Stimulated activated CD4-positive, alpha-beta T cell treated with anti-CD3 and anti-CD28 coated beads, Interleukin-15, amount 100 ng/mL, for 48 hours (primary cell): ENCODE data around the gene LSAMP.

Source experiments
- DNase-seq, 2 donors: peaks; one replicate each; pipeline ENCODE4 v3.0.0-alpha.2; 2020; ENCODE audit warnings: low read depth in 2 of 2

The LSAMP gene

DNA sequence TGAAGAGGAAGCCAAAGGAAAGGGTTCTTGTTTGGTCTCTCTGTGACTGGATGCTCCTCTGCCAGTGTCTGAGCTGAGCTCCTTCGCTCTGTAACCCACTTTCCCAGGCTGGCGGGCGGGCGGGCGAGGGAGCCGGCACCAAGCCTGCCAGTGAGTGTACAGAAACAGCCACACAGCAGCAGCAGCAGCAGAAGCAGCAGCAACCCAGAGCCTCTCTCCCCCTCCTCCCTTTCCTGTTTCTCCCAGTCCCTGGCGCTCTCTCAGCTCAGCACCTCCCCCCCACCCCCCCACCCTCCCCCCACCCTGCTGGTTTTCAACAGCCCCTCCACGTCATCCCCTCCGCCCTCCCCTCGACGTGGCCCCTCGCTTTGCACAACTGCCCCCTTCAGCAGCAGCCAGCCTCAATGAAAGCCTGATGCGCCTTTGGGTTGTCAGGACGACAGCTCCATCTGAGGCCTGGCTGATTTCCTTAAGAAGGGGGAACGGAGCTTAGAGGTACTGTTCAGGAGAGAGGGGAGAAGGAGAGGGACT lies at the start of gene LSAMP:
LSAMP (minus strand) TSS at position 177 of the 531 bp plus-strand sequence.
- DNase-seq, result no peak

DNA sequence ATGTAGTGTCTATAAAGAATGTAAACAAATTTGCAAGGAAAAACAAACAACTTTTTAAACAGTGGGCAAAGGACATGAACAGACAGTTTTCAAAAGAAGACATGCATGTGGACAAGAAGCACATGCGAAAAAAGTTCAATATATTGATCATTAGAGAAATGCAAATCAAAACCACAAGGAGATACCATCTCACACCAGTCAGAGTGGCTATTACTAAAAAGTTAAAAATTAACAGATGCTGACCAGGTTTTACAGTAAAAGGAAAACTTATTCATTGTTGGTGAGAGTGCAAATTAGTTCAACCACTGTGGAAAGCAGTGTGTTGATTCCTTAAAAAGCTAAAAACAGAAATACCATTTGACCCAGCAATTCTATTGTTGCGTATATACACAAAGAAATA lies 47.1 kb upstream of the LSAMP start:
- DNase-seq, result no peak

DNA sequence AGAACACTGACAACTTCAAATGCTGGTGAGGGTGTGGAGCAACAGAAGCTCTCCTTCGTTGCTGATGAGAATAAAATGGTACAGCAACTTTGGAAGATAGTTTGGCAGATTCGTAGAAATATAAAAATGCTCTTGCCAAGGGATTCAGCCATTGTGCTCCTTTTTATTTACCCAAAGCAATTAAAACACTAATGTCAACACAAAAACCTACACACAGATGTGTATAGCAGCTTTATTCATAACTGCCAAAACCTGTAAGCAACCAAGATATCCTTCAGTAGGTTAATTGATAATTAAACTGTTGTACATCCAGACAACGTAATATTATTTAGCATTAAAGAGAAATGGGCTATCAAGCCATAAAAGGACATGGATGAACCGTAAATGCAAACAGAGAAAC lies 37.8 kb upstream of the LSAMP start:
- DNase-seq, result no peak

DNA sequence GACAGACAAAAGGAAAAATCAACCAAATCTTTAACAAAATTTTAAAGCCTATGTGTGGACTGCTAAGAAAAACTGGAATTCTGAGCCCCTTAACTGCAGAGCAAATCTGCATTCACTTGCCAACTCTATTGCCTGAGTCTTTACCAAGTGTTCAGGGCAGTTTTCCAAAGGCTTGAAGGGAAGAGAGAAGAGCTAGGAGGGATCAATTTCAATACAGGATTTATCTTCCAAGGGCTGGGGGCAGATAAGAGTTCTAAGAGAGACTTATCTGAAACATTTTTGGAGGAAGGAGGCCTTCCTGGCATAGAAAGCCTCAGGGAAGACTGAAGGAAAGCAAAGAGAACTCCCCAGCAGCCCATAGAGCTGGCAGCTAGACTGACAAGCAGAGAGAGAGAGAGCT lies 31.4 kb upstream of the LSAMP start:
- no peak for DNase-seq

DNA sequence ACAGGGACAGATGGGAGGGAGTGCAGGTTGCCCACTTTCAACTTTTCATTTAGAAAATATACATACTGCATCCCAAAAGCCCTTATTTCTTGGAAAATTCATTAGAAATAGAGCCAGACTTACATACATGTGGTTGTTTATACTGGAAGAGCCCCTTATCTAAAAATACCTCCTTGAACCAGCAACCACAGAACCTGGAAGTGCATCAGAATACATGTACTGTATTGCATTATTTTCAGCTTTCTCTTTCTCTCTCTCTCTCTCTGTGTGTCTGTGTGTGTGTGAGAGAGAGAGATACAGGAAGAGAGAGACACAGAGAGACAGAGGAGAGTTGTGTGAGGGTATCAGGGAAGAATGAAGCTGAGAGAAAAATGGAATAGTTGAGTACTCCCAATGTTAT lies 29.5 kb upstream of the LSAMP start:
- DNase-seq, result no peak

DNA sequence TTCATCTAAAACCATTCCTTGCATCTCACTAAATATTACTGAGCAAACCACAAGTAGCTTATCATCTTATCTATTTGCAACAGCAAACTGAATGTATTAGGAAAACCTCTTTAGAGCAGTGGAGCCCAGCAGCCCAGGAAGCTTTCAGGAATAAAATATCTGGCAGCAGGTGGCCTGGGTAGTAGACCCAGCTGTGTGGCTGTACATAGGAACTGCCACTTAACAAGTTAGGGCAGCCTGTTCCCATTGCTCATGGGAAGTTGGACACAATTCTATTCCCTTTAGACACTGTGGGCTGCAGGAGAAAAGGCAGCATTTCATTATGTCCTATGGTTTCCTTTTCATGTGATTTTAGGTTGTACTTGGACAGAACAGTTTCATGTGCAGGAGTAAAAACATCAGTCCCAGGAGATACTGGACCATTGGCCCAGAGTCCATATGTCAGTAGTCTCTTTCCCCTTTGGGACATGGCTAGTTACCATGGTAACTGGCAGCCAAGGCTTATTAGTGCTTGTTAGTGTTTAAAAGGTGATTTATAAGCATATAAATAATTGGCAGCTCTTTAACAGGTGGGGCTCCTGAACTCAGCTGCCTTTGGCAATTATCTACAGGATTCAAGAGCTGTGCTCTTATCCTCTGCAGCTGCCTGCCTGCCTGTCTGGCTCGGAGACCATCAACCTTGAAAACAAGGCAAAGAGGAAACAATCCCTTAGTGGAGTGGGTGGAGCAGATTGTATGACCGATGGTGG lies 28.9 kb upstream of the LSAMP start:
- DNase-seq, result no peak

DNA sequence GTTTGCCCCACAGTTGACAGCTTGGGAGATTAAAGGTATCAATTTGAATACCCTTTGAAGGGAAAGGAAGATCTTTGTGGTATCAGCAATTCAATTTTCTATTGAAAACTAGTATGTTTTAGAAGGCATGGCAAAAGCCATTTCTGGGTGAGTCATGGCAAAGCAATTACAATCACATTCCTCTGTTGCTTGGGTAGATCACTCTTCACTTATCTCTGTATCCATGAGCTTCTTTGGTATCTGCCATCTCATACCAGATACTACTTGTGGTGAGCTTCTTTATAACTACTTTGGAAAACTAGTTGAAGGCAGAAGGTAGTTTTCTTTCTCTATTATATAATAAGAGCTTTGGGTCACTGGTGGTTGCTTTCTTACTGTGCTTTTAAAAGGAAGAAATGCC lies 28.3 kb upstream of the LSAMP start:
- DNase-seq, result no peak

DNA sequence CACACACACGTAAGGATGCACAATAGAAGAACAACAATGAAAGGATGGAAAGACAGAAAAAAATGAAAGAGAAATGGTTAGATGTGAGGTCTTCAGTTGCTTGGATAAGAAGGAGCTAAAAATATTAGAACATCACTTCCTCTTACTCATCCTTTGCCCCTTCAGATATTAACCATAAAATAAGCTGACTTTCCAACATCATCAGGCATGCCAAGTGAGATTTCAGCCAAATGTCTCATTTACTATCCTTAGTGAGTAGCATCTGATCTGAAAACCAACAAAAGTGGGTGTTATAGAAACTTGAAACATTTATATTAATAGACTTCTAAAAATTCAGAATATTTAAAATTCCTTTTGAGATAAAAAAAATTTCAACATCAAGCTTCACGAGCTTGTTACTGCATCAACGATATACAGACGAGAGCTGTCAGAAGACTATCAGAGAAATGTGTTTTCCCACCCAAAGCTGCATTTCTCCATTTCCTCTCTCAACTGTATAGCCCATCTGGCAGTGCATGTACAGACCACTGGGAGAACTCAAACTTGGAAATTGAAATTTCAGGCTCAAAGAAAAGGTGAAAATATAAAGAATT lies 25.4 kb upstream of the LSAMP start:
- no peak for DNase-seq

DNA sequence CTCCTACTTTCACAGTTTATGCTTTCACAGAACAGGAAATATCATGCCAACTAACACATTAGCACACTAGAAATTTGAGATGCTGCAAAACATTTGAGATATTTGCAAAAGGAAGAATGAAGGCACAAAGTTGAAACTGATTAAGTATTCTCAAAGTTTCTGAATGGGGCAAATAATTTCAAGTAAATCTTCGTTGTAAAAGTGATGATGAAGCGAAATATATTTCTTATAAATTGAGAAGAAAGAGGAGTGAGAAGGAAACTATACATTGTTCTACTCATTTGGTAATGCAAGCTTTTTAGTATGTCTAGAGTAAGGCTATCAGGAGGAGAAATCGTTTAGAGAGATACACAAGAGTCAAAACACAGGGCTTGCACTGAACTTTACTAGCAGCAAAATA lies 24.3 kb upstream of the LSAMP start:
- no peak for DNase-seq

DNA sequence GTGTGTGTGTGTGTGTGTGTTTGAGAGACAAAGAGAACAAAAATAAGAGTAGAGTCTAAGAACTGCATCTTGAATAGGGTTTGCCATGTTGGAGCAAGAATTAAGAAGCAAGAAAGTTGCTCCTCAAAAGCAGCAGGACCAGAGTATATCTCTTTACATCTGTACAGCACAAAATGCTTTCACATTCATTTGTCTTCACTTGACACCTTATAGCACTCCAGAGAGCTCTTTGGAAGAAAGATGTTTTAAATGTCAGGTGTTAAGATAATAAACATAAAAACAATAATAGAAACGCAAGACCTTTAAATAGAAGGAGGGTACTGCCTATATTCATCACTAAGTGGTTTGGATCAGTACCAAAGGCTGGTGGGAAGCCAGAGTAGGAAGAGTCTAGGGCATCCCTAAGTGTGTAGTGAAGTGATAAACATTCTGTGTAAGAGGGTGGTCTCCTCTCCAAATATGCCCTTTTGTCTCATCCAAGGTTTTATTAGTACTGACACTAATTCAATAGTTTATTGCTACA lies 19.1 kb upstream of the LSAMP start:
- DNase-seq, result no peak

DNA sequence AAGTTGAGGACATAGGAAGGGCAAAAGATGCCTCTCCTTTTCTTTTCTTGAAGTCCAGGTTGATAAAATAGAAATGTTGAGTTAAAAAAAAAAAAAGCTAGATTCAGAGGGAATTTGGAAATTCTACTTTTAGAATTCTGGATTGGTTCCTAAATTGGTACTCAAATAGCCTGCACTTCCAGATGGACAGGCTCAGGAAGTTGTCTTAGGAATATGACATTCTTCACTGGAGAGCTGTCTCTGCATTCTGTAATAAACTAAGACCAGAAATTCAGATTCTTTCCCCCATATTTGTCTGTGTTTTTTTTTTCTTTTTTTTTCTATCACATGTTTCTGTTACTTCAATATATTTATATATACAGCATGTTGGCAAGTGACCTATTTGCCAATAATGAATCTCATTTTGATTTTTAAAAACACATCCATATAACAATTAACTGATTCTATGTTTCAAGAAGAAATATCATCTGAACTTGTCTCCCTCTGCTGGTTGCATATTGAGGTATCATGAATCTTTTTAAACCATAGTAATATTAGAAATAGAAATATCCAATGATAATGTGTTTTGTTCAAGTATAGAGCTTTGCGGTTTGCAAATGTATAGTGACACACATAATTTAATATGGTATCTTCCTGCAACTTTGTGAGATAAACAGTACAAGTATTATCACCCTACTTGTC lies 8.5 kb upstream of the LSAMP start:
- no peak for DNase-seq

DNA sequence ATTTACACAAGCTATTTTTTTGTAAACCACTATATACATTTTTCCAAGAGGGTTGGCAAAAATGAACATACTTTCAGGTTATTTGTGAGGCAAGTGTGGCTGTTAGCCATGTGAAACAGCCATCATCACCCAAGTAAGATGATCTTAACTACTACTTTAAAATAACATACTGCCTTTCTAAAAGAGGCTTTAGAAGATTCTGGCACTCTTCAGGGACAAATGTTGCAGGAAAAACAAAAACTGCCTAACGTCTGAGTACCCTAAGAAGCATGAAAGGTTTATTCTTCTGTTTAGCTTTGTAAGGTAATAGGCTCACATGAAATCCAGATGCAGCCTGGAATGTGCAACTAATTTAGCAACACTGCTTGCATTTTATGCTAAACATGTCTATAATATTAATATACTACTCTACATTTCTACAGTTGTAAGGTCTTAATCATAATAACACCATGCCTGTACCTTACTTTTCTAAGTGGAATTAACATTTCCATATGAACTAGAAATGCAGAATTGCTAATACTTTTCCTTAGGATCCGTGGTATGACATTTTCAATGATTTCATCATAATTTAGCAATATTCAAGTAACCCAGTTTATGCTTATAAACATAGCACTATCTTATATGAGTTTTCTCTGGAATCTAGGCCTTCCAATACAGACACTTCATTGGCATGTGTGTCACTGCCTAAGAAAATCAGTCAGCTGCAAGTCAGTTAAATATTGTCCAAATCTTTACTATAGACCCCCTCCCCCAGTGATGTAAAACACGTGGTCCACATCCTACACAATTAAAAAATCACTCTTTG lies 4.5 kb upstream of the LSAMP start:
- no peak for DNase-seq

DNA sequence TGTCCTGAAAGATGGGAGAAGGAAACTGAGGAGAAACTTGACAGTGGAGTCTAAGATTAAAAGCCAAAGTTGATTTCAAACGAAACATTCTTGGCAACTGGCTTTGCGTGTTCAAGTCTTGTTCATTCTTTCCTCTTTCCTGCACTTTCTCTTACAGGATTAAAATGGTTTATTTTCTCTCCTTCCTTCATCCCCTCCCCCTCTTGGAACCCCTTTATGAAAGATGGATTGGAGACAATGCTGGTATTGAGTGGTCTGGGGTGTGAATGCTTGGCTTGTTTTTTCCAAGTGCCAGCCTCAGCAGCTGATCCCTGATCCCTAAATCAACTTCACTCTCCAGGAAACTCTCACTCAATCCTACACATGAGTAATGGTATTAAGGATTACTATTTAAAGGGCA lies 703 bp upstream of the LSAMP start:
- no peak for DNase-seq

DNA sequence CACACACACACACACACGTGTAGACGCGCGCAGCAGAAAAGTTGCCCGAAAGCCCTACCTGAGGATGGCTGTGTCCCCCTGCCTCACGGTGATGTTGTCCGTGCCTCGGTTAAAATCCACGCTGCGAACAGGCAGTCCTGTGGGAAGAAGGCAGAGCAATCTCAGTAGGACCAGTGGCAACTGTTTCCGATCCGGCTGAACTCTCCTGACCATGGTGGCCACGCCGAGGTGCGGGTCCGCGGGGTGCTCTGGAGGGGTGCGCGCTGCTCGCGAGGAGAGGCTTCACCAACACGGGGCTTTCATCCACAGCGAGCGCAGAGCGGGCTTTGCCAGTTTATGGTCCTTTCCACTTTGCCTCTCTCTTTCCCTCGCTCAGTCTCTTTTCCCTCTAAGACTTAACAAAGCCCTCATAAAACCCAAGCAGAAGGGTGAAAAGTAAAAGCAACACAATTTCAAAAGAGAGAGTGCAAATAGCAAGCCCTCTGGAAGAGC lies 422 bp downstream of the LSAMP start:
- DNase-seq, result no peak

DNA sequence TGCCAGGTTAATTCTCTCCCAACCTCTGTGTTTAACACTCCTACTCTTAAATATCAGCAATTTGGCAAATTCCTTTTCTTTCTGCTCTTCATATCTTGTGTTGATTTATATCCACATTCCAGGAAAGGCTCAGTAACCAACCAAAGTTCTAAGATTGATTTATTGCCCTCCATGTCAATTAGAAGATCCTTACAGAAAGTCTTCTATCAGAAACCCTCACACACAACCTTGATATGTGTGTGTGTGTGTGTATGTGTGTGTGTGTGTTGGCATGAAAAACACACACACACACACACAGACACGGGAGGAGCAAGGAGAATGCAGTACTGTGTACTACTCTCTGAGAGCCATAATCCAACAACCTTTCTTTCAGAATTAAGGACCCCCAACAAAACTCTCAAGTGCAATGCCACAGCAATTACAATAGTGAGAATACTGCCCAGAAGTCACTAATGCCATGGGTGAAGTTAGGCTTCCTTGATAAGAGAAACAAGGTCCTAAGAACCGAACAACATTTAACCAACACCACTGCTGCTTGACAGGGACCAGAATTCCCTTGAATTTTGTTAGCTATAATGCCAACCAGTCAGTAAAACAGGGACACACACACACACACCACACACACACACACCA lies 1.1 kb downstream of the LSAMP start:
- DNase-seq, result no peak

DNA sequence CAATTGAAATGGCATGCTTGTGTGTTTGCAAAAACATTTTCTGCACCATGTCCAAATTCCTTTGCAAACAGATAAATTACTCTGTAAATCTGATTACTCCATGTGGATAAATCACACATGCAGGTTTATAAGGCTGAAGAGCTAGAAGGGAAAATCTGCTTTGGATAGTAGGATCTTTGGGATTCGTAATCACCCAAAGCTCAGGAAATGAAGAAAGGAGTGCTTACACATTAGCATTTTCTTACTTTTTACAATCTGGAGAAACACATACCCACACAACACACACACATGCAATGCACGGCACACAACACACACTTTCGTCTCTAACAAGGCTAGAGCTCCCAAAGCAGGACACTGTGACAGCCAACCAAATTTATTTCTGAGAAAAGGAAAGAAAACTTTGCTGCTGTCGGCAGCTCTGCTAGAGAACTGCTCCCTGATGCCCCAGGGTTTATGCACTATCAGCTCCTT lies 2.1 kb downstream of the LSAMP start:
- no peak for DNase-seq

DNA sequence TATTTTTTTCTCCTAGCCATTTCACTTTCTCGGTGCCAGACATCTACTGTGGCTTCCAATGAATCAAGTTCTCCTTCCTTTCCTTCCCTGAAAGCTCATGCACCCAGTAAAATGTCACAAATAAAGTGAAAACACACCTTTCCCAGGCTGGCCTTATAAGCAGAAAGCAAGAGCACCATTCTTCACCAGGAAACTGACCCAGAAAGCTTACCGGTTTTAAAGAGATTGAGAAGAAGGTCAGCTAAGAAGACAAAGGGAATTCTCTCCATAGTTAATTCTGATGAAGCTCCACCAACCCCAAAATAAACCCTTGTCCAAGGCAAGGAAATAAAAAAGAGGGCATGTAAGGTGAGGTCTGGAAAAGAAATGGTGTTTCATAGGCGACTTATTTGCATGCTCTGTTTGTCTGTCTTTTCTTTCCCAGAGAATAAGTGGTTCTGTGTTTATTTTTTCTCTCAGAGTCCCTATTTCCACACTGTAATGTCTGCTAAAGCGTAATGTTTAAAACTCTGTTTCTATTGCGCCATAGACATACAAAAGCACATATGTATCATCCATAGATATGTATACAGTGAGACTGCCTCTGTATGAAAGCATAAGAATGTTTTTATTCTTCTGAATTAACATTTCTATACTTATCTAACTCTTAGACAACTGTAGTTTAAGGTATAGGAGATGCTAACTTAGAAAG lies 2.8 kb downstream of the LSAMP start:
- no peak for DNase-seq

DNA sequence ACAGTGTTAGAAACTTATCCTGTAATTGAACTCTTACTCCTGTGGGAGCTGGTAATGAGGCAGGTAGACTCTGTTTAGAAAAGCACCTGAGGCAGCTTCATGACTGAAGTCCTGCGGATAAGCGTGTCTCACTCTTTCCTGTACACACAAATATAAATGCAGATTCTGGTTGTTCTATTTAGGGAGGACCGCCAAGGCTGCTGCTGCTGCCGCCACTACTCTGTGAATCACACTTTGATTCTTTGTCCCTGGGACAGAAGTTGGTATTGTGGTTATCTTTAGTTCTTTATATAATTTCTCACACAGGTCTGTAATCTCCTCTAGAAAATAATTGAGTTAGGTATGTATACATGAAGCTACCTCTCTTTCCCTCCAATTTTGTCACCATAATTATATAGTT lies 3.6 kb downstream of the LSAMP start:
- DNase-seq, result no peak

DNA sequence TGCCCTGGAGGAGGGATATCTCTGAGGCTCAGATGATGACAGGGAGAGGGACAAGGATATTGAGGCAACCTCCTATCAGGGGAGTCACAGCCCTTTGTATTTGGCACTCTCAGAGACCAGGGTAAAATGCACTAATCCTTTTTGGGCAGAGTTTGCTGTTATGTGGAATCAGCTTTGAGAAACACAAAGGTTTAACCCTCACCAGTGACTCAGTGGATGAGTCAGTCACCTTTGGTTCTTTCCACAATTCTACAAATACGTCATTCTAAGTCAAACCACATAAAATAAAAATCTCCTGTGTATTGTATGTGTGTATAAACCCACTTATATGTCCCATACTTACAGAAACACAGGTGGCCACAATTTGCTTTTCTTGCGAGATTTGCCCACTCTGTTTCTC lies 5.1 kb downstream of the LSAMP start:
- no peak for DNase-seq

DNA sequence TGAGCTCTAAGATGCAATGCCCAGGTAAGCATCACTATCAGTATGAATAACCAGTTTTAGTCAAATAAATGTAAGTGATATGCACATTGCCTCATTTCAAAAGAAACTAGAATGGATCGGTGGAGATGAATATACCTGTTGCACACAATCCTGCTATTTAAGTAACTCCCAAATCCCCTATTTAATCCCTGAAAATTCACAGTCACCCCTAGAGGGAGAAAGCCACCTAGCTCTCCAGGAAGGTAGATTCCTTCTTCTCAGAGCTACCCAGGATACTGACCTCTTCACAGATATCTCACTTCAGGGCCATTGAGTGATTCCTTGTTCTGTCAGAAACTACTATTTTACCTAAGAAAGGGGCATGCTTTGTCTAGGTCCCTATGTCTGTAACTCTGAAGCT lies 11.7 kb downstream of the LSAMP start:
- DNase-seq, result no peak

DNA sequence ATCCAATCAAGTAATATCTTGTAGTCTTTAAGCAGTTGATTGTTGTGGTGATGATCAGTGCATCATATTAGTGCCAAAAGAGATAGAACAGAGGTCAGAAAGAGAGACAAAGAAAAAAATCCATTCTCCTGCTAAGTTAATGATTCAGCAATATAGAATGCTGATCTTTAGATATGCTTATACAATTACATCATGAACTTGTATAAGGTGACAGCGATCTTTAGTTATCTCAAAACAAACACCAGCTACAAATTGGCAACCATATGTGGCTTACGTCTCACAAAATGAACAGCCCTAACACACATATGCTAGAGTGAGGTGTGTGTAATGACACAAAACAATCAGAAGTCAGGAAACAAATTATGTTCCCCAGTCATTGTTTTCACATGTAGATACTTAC lies 12.5 kb downstream of the LSAMP start:
- no peak for DNase-seq
